HCT116 (cell line): Measurements from ENCODE around the gene TIMM29.

Experiments
- CEBPB ChIP-seq: IDR thresholded peaks from 2 replicates; pipeline ENCODE4 v1.6.1; 2012; ENCODE audit warnings: low read depth
- JUND ChIP-seq: IDR thresholded peaks from 2 replicates; pipeline ENCODE4 v1.6.1; 2012
- TF ChIP-seq, protein P1 (sequence below), 3 experiments: fragments of 200-600 bp in 1 of 3; sonication (generic) in 1 of 3; IDR thresholded peaks in 2 of 3; conservative IDR thresholded peaks in 1 of 3; 2 replicates each; pipeline ENCODE4 v1.5.1; 2012 to 2017; ENCODE audit warnings: low read depth in 2 of 3, low read length in 2 of 3, antibody characterized with exemption in 1 of 3, borderline replicate concordance in 1 of 3, control low read depth in 1 of 3, mild to moderate bottlenecking in 1 of 3, mixed read lengths in 1 of 3, mixed run types in 1 of 3, moderate library complexity in 1 of 3; ENCODE audit not compliant: insufficient read depth in 1 of 3

DNA sequence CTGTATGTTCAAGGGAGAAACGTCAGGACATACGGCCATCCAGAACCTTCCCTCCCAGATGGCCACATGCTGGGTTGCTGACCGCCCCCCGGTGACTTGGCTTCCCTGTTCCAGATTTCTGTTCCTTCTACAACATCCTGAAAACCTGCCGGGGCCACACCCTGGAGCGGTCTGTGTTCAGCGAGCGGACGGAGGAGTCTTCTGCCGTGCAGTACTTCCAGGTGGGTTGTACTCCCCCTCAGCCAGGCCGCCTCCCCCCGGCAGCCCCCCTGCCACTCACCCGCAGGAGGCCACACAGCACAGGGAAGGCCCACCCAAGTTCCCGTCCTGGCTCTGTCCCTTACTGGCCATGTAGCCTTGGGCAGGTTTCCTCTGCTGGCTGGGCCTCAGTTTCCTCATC lies 20.7 kb upstream of the TIMM29 start:
- TF ChIP-seq, protein P1, sequence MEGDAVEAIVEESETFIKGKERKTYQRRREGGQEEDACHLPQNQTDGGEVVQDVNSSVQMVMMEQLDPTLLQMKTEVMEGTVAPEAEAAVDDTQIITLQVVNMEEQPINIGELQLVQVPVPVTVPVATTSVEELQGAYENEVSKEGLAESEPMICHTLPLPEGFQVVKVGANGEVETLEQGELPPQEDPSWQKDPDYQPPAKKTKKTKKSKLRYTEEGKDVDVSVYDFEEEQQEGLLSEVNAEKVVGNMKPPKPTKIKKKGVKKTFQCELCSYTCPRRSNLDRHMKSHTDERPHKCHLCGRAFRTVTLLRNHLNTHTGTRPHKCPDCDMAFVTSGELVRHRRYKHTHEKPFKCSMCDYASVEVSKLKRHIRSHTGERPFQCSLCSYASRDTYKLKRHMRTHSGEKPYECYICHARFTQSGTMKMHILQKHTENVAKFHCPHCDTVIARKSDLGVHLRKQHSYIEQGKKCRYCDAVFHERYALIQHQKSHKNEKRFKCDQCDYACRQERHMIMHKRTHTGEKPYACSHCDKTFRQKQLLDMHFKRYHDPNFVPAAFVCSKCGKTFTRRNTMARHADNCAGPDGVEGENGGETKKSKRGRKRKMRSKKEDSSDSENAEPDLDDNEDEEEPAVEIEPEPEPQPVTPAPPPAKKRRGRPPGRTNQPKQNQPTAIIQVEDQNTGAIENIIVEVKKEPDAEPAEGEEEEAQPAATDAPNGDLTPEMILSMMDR (IDR thresholded peaks at IDR 0.05 in 2 of 3, conservative IDR thresholded peaks at IDR 0.05 in 1 of 3; ENCODE audit: borderline replicate concordance in 1 of 3, insufficient read depth in 1 of 3, low read depth in 2 of 3, low read length in 2 of 3) = no peak
- no peak for TF ChIP-seq JUND
- no peak for TF ChIP-seq CEBPB
